ENCODE results near the gene MYH6. TPM values are rescaled to one million over a fixed set of nuclear protein-coding genes. Genes with fewer than 3 reads are reported as not detected.

Gene MYH6
- total RNA-seq, 4 donors from 2014 or later: not detected

DNA sequence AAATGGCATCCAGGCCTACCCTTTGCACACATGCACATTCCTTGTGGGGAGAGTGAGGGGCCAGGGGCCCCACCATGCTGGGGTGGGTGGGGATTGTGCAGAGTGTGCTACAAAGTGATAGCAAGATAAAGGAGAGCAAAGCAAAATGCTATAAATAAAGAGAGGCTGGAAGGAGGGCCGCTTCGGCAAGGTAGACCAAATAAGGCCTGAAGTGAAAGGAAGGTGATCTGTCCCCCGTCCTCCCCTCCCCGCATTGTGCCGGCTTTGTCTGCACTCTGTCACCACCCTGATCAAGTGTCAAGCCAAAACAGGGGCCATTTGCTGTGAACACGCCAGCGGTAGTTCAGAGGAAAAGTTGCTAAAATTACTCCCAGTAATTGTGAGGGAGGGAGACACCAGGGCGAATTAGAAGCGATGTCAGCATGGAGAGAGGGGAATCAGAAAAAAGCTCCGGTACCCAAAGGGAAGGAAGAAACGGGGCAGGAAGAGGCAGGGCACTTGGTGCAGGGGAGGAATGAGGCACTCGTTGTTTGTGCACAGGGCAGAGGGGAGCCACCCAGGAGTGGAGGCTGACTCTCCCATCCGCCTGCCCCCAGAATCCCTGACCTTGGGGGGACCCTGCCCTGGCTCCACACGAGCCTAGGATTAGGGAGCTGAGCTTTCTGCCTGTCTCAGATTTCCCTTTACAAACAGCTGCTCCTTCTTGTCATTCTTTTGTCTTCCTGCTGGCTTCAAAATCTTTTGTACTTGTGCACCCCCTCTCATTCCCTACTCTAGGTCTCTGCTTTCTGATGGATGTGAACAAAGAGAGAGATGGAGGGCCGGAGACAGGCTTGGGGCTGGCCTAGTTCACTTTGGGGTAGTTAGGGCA lies 30.3 kb upstream of the MYH6 start:
- TF ChIP-seq, protein P1, sequence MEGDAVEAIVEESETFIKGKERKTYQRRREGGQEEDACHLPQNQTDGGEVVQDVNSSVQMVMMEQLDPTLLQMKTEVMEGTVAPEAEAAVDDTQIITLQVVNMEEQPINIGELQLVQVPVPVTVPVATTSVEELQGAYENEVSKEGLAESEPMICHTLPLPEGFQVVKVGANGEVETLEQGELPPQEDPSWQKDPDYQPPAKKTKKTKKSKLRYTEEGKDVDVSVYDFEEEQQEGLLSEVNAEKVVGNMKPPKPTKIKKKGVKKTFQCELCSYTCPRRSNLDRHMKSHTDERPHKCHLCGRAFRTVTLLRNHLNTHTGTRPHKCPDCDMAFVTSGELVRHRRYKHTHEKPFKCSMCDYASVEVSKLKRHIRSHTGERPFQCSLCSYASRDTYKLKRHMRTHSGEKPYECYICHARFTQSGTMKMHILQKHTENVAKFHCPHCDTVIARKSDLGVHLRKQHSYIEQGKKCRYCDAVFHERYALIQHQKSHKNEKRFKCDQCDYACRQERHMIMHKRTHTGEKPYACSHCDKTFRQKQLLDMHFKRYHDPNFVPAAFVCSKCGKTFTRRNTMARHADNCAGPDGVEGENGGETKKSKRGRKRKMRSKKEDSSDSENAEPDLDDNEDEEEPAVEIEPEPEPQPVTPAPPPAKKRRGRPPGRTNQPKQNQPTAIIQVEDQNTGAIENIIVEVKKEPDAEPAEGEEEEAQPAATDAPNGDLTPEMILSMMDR (IDR thresholded peaks at IDR 0.05; ENCODE audit: low read depth): no peak

DNA sequence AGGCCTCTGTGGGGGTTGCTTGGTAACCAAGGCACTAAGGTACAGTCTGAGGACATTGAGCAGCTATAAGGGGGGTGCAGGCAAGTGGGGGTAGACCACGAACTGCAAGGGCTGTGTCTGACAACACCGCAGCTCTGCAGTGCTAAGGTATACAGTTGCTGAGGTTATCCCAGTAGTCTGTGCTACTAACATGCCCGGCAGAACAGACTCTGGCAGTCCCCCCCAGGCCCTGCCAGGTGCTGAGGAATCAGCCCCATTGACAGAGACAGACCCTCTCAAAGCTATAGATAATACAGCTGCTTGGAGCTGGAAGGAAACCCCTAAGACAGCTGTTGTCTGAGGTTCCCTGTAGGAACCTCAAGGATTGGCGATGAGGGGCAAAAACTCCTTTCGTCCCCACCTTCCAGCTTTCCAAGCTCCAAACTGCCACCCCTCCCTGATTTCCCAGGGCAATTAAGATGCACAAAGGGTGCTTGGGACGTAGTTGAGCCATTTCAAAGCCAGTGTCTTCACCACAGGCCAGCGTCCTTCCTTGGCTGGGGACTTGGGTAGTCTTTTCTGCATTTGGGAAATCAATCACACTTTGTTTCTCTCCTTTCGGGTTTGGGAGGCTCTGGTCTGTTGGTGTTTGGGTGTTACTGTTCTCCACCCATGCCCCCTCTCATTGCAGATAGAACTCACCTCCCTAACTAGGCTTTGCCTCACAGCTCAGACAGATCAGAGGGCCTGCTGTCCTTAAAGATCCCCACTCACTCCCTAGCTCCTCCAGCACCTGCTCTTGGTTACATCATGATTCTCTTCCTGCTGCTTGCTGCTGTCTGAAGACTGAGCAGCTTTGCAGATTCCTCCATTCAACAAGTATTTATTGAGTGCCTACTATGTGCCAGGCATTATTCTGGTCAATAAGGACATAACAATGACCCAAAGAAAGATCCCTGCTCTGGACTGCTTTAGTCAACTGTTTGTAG lies 29.3 kb upstream of the MYH6 start:
- TF ChIP-seq, protein P1 (IDR thresholded peaks at IDR 0.05; ENCODE audit: low read depth): no peak

DNA sequence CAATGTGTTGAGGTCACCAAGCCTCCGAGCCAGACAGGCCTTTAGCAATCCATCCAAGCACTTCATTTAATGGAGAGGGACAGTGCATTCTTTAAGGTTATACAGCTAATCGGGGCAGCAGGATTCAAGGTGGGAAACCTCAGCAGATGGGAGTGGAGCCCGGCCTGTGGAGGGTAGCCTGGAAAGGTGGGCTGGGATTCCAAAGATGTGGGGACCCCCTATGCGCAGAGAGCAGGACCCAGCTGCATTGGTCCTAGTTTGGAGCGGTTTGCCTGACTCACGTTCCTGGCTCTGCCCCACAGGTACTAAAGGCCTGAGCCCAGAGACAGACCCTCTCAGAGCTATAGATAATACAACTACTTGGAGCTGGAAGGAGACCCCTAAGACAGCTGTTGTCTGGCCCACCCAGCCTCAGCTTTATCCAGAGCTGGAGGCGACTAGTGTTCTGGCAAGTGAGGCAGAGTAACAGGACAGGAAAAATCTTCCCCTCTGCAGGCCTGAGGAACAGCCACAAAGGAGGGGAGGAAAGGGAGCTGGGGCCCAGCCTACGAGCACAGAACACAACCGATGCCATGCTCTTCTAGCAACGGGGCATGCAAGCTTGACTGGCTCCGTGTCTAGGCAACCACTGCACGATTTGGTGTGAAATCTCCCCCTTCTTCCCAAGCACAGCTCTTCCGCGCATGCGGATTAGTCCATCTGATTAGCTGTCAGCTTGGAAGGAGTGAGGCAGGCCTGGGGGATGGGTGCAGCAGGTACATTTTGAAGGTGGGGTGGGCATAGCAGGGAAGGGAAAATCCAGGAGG lies 28.5 kb upstream of the MYH6 start:
- TF ChIP-seq, protein P1 (IDR thresholded peaks at IDR 0.05; ENCODE audit: low read depth): no peak

DNA sequence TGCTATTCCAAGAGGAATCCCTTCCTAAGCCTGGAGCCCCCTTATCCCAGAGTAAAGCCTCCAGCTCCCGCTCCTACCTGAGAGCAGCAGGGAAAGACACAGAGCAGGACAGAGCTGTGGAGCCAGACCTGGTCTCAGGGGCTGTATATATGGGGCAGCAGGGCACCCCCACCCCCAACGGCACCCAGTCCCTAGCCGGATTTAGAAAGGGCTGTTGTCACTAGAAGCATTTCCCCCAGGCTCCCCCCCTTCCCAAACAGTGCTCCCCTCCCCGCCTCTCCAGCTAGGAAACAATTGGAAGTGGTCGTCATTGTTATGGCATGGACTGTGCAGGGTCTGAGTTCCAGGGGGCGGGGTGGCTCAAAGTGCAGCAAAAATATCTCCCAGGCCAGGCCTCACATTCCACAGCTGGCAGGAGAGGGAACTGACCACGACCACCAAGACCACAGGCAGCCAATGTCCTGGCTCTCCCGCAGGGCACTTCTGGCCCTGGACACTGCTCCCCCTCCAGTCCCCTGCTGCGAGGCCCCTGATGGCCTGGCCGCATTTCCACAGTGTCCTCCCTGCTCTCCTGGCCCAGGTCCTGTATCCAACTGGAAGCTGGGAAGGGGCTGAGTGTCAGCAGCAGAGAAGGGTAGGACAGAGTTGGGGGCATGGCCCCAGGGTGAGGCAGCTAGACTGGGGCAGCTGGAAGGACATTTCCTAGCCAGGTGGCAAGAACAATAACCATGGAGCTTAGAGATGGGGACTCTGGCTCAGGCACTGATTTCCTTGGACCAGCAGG lies 27.7 kb upstream of the MYH6 start, which contains the start of gene MYH7:
TSS of gene MYH7 (minus strand) at position 118 of the 784 bp plus-strand sequence. CDS start 1,928 bp downstream, outside the sequence.
- TF ChIP-seq, protein P1 (IDR thresholded peaks at IDR 0.05; ENCODE audit: low read depth): no peak

DNA sequence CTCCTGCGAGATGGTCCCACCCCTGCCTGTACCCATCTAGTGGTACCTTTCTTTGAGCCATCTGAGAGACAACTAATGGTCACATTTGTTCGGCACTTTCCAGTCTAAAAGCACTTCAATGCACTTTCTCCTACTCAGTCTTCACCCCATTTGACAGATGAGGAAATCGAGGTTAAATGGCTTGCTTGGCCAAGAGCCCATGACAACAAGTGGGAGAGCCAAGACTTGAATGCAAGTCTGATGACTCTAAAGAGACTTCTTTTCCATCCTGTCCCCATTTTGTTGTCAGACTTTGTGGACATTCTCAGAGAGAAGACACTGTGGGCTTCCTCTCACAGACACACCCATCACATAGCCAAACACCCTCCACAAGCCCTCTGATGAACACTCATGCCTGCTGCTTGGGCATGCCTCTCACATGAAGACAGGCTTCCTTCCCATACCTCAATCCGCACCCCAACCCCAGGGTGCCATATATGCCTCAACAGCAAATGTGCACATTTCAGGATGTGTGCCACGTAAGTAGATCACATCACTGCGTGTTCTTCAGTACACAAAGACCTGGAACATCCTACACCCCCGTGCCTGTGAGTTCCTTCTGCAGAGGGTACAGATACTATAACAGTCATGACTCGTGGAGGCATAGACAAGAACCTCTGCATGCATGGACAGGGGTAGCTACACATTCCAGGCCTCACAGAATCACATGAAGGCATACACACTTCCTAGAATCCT lies 26.6 kb upstream of the MYH6 start:
- TF ChIP-seq, protein P1 (IDR thresholded peaks at IDR 0.05; ENCODE audit: low read depth): no peak

DNA sequence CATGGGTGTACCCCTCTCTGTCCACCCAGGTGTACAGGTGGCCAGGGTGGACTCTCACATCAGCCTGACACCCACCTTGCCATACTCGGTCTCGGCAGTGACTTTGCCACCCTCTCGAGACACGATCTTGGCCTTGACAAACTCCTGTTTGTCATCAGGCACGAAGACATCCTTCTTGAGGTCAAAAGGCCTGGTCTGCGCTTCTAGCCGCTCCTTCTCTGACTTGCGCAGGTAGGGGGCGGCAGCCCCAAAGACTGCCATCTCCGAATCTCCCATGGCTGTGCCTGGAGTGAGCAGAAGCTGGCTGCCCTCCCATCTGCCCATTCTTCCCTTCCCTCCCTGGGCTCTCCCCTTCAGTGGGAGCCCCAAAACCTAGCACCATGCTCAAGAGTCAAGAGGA lies 25.4 kb upstream of the MYH6 start:
- TF ChIP-seq, protein P1 (IDR thresholded peaks at IDR 0.05; ENCODE audit: low read depth): no peak
